ENCODE measurements around the gene B4GAT1.

Gene B4GAT1

DNA sequence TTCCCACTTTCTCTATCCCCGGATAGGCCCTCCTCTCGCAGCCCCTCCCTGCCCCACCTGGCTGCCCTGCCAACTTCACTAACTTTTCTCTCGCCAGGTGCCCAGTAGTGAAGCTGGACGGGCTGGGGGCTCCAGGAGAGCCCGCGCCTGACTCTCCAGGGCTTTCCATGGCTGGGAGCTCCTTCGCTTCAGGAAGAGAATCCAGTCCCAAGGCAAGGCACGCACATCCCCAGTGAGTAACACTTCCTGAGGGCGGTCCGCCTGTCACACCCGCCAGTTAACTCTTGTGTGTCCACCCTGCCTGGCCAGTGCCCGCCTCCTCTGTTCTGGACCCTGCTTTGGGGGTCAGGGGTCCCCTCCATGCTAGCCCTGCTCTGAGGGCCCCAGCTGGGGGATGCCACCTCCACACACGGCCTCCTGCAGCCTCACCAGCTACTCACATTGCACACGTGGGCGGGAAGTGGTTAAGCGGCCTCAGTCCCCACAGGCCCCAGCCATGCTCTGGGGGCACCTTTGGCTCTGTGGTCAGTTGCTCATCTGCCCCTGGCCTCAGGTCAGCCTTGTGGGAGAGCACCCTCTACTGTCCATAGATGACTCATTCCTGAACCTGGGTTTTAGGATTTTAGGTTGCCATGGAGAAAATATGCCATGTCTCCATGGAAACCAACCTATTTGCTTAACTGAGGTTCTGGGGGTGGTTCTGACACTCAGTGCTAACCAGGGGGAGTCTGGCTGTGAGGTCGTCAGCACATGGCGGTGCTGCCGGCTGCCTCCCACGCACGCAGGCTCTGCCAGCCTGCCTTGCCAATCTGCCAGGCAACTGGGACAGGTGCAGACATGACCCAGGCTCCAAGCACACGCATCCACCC is 11.0 kb downstream of the B4GAT1 start, which contains the start of gene RIN1:
Gene RIN1, minus strand, starts transcription at position 201 of the 869 bp plus-strand sequence. Its CDS starts 32 bp downstream, at position 169.
- DNase-seq: peak; percentile 86

DNA sequence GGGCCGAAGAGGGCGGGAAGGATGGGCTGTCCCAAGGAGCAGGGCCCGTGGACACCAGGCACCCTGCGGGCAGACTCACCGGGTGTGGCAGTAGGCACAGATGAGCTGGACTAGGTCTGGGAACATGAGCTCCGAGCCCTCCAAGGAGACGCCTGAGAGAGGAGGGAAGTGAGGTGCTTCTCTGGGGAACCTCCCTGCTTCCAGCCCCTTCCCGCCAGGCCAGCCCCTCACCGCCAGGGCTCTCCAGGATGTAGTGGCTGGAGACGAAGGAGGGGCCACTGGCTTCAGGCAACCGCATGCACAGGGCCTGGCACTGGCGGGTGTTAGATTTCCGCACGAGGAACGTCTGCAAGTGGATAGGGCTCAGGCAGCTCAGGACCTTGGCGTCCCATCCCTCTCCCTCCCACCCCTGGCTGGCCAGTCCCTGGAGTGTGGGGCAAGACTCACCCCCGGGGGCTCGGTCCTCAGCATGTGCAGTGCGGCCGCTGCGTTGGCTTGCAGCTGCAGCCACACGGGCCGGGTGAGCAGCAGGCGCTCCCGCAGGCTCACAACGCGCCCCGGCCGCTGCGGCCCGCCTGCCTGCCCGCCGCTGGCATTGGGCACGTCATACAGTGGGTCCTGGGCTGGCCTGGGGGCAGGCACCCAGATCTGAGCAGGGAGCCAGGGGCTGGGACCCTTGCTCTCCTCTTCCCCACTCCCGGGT is 11.7 kb downstream of the B4GAT1 start:
- peak; percentile 49 for DNase-seq

DNA sequence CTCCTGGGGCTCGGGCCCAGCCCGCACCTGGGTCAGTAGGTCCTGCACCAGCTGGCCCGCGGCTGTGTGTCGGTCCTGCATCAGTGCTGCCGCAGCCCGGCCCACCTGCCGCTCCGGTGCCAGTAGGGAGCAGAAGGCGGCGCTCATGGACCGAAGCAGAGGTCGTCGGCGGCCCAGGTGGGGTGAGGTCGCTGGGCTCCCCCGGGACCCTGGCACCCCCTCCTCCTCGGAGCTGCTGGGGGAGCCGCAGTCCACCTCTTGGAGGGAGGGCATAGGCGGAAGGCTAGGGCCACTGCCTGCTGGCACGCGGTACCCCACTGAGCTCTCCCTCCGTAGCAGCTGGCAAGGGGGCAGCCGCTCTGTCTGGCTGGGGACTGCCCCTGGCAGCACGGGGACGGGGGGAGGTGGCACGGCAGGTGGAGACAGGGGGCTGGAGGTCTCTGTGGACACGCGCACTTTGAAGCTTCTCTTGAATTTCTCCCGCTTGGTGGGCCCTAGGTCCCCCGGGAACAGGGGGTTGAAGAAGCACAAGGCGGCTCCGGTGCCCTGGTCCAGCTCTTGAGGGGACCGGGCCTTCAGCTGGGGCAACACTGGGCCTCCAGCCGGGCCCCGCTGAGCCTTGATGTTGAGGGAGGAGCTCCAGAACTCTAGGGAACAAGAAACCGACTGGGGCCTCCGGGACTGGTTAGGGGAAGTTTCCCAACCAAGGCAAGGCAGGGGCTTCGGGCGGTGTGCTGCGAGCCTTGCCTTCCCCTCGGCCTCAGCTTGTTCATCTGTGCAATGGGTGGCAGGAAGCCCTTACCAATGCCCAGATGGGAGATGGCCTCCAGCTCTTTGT is 12.6 kb downstream of the B4GAT1 start:
- DNase-seq: no peak

DNA sequence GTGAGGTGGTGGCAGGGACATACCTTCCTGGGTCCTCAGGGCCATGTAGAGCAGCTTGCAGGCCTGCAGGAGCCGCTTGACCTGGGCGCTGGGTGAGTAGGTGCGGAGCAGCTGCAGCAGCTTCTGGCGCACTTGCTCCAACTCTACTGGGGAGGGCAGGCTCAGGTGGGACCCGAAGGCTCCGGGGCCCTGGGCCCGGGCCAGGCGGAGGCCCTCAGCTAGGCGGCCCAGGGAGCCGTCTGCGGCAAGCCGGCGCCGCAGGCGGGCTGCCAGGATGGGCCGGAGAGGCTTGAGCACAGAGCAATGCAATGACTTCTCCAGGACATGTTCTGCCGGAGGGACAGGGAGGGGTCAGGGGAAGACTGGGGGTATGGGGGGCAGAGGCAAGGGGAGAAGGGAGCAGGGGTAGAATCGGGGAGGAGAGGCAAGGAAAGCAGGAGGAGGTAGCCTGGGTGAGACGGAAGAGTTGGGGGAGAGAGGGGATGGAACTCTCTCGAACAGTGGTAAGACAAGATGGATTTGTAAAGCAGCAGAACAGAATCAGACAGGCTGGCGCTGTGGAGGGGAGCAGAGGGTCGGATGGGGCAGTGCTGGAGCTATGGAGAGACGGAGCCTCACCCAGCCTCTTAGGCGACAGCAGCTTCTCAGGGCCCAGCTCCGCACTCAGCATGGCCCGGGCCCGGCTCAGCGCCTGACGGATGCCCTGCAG is 13.4 kb downstream of the B4GAT1 start:
- DNase-seq: no peak

DNA sequence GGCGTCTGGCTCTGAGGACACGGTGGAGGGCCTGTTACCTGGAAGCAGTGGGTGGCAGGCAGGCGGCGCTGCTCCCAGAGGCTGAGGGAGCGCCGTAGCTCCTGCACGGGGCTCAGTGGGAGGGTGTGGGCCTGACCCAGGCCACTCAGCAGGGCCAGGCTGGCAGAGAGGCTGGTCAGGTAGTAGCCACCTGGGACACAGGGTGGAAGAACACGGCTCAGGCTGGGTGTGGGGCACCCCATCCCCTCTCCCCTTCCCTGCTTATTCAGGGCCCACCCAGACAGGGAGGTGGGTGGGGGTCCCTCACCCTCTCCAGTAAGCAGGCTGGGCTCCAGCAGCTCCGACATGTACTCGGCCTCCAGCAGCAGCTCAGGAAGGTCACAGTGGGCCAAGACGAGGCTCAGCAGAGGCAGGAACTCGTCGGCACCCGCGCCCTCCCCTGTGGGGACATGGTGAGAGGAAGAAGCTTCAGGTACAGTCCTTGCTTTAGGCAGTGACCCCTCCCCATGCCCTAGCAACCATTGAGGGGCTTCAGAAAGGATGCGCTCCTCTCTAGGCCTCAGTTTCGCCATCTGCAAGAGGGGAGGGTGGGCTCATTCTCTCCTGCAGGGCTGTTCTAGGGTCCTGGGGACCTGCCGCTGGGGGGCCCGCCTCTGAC is 14.1 kb downstream of the B4GAT1 start:
- DNase-seq: no peak

DNA sequence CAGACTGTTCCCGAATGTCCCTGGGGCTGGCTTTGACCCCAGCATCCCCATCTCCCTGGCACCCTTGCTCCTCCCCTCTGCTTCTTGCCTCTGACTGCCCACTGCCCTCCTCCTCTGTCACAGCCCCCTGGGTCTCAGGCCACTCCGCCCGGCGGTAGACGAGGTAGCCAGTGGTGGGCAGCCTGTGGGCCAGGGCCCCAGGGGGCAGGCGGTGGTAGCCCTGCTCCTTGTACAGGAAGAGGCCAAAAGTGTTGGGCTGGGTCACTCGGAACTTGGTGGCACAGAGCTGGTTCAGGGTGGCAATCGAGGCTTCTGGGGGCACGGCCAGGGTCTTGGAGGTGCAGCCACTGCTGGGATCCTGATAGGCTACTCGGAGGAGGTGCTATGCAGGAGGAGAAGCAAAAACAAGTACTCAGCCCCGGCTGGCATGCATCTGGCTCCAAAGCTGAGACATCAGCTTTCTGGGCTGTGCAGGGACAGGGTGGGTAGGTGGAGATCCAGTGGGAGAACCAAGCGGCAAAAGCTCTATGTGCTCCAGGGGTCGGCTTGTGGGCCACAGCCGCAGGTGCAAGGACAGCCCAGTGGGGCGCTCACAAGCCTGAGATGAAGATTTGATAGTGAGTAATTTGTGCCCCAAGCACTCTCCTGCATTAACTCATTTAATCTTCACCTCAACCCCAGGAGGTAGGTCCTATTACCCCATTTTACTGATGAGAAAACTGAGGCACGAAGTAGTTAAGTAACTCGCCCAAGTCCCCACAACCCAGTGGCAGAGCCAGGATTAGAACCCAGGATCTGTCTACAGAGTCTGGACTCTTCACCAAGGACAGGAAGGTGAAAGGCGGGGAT is 14.8 kb downstream of the B4GAT1 start:
- DNase-seq: no peak

DNA sequence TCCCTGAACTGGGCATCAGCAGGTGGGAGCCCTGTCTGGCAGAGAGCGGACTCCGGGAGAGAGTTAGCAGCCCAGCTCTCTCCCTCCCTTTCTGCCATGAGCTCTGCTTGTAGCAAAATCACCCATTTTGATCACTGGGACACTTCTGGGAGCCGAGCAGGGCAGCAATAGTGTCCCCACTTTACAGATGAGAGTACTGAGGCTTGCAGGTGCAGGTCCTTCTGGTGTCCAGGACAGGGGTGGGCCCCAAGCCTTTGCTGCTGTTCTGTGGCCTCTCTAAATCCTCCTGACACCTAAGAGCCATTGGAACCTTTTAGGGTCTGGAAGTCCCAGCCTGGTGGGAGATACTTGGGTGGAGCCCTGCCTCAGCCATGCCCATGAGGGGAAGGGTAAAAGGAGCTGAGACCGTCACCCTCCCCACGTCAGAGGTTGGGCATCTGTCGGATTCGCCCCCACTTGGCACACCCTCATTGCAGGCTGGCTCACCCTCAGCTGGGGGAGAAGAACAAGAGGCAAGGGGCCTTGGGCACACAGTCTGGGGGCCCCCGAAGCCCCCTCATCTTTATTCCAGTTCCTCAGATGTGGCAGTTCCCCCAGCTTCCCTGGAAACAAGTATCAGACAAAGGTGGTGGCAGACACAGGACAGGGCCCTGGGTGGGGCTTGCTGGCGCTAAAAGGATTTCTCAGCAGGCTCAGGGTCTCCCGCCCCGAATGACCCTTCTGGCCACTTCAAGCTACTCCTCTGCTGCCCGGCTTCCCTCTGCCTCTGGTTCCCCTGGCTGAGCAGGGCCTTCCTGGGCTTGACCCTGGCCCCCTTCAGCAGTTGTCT is 15.7 kb downstream of the B4GAT1 start:
- DNase-seq: no peak

DNA sequence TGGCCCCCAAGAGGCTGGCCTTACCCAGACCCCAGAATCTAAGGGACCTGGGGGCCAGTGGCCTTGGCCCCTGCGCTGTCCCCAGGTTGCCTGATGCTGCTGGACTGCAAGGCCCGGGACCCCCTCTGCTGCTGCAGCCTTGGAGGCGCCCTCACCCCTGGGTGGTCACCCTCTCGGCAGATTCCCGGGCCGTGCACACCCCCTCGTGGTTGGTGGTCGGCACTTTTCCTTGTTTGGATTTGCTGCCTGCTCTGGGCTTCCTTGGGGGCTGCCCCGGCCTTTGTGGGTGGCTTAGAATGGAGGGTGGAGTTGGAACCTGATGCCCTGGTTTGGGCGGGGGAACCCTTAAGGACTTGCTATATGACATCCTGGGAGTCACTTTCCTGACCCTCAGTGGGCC is 16.5 kb downstream of the B4GAT1 start:
- no peak for DNase-seq

DNA sequence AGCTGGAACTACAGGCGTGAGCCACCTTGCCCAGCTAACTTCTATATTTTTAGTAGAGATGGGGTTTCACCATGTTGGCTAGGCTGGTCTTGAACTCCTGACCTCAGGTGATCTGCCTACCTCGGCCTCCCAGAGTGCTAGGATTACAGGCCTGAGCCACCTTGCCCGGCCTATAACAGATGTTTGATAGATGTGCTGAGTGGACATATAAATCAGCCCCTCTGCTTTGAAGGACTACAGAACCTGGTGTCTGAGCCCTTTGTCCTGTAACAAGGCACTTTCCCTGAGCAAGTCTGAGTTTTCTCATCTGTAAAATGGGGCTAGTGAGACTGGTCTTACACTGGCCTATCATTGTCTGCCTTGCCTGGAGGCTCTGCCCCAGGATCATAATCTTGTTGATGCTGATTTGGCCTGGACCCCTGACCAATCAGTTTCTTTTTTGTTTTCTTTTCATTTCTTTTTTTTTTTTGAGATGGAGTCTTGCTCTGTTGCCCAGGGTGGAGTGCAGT is 18.2 kb downstream of the B4GAT1 start:
- DNase-seq: no peak

DNA sequence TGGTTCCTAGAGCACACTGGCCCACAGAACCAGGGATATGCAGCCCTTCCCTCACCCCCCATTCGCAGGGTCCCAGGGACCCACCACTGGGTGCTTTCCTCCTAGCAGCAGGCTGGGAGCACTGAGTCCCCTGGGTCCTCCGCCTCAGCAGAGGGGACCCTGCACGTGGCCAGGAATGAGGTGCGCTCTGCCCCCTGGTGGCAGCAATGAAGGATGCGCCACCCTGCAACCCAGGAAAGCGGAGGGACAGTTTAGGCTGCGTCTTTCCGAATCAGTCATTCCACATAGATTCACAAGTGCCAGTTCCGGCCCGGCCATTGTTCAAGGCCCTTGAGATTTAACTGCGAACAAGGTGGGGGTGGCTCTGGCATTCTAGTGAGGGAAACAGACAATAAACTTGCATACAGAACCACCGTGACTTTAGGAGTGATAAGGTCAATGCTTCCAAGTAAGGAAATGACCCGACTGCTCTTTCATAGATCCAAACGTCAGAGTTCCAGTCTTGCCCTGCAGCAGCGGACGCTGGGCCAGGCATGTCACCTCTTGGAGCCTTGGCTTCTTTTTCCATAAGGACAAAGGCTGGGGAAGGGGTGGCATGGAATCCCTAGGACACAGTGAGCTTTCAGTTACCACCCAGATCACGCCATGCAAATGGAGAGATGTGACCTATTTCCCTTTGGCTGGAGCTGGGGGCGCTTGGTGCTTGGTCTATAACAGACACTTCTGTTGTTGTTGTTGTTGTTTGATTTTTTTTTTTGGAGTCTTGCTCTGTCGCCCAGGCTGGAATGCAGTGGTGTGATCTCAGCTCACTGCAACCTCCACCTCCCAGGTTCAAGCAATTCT is 18.9 kb downstream of the B4GAT1 start:
- peak; percentile 84 for DNase-seq

DNA sequence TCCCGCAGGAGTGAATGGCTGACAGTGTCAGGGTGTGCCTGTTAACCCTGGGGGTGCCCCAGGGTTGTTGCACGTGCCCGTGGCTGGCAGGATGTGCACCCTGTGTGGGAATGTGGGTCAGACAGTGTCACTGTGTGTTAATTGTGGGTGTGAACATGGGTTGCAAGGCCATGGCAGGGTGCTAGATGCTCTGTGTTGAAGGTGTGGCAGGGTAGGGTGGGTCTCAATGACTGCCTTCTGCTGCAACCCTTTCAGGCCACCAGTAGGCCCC is 19.5 kb downstream of the B4GAT1 start:
- DNase-seq: no peak

DNA sequence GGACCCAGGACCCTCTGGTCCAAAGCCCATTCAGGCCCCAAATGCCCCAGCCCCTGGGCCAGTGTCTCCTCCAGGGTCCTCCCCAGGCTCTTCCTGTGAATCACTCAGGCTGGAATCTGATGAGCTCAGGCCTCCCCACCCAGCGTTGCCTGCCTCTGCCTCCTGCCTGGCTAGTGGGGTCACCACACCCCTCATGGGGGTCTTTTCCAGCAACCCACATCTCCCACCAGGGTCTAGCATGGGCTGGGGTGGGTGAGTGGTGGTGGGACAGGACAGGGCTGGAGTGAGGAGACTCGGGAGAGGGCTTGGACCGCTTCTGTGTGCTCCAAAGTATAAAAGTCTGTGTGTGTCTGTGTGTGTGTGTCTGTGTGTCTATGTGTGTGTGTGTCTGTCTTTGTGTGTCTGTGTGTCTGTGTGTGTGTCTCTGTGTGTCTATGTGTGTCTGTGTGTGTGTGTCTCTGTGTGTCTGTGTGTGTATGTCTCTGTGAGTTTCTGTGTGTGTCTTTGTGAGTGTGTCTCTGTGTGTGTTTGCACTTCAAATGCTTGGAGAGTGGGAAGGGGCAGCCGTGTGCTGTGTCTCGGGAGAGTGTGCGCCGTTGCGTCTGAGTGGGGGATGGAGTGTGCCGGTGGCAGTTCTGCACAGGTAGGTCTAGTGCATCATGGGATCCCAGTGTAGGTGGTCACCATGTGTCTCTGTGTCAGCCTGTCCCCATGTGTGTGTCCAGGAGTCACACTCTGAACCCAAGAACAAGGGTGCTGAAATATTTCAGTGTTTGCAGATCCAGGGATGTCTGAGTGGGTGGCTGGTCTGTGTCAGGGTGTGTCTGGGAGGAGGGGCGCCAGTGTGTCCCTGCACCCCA is 20.0 kb downstream of the B4GAT1 start:
- DNase-seq: peak; percentile 87

DNA sequence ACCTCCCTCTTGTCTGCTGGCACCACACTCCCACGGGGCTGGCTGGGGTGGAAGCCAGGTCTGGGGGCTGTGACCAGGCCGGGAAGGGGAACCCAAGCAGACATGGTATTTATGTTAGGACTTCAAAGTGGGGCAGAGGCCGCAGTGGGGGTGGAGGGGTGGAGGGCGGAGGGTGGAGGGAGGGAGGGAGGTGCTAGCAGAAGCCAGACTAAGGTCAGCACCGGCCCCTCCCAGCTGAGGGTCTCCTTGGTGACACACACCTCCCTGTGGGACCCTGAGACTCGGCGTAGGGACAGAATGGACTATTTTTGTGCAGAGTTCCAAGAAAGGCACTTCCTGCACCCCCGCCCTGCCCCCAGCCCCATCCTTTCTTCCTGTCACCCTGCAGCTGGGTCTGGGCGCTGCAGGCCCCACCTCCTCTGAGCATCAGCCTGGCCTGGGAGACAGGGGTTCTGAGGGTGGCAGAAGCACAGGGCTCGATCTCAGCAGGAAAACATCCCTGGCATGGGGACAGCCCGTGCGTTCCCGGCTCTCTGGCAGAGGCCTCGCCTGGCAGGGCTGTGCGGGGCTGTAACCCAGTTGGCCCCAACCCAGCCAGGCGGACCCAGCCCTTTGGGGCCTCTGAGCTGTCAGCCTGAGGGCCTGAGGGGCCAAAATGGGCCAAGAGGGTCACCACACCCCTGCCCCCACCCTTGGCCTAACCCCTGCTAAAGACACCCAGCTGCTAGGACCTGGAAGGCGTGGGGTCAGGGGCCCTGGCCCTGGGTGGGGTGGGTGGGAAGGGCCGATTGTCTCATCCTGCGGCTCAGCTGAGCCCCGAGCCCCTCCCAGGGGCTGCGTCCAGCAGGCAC is 20.9 kb downstream of the B4GAT1 start:
- DNase-seq: peak; percentile 91

DNA sequence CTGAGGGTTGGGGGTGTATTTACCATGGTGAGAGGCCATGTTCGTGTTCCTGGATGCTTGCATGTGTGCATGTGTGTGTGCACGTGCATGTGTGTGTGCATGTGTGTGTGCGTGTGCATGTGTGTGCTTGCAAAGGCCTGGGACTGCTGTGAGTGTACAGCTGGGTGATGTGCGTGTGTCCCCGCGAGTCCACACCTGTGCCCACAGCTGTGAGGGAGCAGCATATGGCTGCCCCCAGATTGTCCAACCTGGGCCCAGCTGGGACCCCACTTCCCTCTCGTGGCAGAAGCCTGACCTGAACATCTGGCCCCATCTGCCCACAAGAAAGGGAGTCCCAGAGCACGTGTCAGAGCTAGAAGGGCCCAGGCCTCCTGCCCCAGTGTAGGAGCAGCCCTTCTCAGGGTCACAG is 22.2 kb downstream of the B4GAT1 start:
- no peak for DNase-seq

DNA sequence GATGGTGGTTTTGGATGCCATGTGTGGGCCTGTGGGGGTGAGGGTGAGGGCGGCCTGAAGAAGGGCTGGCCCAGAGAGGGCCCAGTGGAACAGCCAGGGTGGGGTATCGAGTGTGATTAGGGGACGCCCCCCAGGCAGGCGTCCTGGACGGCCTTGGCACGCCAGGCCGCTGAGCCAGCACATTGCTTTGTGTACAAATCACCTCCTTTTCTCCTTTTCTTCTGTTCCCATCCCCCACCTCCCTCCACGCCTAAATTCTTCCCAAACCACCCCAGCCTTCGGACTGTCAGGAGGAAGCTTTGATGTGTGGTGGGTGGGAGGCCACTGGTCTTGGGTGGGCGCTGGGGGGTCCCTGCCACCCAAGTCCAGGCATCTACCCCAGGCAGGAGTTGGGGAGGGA is 22.8 kb downstream of the B4GAT1 start:
- DNase-seq: peak; percentile 82

DNA sequence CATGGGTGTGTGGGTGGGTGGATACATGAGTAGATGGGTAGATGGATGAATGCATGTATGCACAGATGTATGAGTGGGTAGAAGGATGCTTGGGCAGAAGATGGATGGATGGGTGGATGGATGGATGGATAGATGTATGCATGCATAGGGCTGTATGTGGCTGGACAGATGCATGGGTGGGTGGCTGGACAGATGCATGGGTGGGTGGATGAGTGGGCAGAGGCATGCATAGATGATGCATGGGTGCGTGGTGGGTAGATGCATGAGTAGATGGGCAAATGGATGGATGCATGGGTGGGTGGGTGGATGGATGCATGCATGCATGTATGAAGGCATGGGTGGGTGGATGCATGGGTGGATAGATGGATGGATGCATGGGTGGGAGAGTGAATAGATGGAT is 23.7 kb downstream of the B4GAT1 start:
- no peak for DNase-seq
